GM21619 (cell line): Measurements from ENCODE around the gene ADAM21.
A peak's percentile ranks its signal among the peaks of the same experiment; 100 is the strongest.
"Not testable (repeated sequence)": the region's sequence is repeated elsewhere in the genome, so short reads cannot be mapped to it uniquely, and the experiment has no call there.

Experiments
- ATAC-seq: cut with Tn5 transposase; IDR thresholded peaks from one replicate; pipeline ENCODE4 v1.9.1; 2021; ENCODE audit not compliant: unreplicated experiment

Gene ADAM21

DNA sequence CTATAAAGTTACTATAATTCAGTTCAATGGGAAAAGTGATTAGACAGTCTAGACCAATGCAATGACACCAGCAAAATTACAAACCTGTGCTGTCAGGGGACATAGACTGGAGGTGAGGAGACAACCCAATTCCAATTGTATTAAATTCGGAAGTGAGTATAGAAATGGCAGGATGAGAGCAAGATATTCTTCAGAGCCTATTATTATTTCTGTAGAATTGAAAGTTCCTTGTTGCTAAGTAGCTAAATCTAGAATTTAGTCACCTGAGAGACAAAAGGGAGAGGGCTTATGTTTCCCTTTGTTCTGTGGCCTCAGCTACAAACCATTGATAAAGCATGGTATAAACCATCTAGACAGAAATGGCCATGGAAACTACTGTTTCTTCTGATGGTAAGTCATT, at the start of gene ADAM21:
Gene ADAM21 (plus strand): TSS at position 301 of the 400 bp plus-strand sequence. CDS start 5,326 bp downstream, outside the sequence.
- no peak for ATAC-seq

DNA sequence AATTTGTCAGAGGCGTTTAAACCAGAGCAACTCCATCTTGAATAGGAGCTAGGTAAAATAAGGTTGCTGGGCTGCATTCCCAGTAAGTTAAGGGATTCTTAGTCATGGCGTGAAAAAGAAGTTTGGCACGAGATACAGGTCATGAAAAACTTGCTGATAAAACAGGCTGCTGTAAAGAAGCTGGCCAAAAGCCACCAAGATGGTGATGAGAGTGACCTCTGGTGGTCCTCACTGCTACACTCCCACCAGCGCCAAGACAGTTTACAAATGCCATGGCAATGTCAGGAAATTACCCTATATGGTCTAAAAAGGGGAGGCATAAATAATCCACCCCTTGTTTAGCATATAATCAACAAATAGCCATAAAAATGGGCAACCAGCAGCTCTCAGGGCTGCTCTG, 48.6 kb upstream of the ADAM21 start:
- not testable (repeated sequence) for ATAC-seq

DNA sequence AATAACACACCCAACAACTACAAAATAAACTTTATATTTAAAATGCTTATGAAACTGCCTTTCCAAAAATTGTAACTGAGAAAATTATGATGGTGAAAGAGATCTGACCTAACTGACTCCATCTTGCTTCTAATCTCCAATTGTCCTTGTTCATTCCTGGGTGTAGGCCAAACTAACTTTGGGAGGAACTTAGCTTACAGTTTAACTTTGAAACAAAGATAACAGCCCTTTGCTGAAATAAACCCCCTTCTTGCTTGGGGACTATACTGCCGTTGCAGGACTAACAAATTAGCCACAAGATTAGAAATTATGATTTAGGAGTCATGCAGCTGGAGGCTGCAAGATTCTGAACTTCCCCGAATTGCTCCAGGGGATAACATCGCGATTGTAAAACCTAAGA, 45.8 kb upstream of the ADAM21 start:
- ATAC-seq = not testable (repeated sequence)

GRCh38 chr14:70407621-70408020, 44.4 kb upstream of the ADAM21 start:
- ATAC-seq = no peak

GRCh38 chr14:70415788-70416187, 36.2 kb upstream of the ADAM21 start:
- no peak for ATAC-seq

DNA sequence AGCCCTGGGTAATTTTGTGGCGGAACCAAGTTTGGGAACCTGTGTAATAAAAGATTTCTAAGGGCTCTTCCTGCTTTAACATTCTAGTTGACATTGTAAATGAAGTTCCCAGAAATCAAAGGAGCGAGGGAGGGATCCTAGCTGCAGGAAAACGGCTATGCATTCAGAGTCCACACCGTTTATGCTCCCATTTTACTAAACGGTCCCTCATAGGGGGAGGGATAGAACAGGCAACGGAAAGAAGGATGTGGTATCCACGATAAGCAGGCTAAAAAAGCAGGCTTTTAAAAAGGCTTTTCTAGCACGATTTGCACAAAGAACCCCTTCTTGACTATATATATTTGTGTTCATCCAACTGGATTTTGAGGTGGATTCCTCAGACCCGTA, 35.6 kb upstream of the ADAM21 start:
- no peak for ATAC-seq

- ATAC-seq = peak; percentile 45
These were observed 35.1 kb upstream of the ADAM21 start, which contains the start of gene SYNJ2BP for GRCh38 chr14:70416725-70417349. TSS of gene SYNJ2BP (minus strand) at chr14:70417090. CDS start at chr14:70416963, 127 bp downstream.

DNA sequence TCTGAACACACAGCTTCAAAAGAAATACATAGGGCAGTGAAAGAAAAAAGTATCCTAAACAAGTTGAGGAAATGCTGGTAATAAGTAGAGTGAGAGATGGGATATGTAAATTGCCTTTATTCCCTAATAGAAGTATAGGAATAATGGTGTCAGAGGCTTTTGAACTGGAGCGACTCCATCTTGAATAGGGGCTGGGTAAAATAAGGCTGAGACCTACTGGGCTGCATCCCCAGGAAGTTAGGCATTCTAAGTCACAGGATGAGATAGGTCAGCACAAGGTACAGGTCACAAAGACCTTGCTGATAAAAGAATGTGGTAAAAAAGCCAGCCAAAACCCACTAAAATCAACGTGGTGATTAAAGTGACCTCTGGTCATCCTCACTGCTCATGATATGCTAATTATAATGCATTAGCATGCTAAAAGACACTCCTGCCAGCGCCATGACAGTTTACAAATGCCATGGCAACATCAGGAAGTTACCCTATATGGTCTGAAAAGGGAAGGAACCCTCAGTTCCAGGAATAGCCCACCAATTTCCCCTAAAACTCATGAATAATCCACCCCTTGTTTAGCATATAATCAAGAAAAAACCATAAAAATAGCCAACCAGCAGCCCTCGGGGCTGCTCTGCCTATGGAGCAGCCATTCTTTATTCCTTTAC, 32.6 kb upstream of the ADAM21 start:
- ATAC-seq = not testable (repeated sequence)

DNA sequence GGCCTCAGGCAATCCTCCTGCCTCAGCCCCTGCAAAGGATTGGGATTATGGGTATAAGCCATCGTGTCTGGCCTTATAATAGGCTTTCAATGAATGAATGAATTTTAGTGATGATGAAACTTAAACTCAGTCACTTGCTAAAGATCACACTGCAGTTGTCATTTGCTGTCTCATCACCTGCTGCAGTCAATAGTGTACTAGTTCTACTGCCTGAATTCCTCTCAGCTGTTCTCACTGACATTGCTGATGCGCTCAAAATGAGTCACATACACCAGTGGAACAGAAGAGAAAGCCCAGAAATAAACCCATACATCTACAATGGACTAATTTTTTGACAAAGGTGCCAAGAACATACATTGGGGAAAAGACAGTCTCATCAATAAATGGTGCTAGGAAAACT, 29.4 kb upstream of the ADAM21 start:
- no peak for ATAC-seq

DNA sequence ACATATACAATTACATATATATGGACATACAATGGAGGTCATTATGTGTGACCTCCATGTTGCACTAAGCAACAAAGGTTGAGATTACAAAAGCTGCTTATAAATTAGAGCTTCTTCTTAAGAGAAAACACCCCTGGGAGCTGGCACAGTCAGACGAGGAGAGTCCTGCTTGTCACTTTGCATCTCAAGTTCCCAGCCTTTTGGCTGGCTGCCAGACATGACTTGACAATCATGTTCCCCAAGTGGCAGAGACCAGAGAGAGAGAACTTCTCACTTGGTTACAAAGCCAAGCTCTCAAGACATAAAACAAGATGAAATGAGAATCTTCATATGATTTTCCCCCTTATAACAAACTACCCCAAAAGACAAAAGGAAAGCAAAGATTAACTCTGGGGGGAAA, 26.6 kb upstream of the ADAM21 start:
- ATAC-seq = no peak

DNA sequence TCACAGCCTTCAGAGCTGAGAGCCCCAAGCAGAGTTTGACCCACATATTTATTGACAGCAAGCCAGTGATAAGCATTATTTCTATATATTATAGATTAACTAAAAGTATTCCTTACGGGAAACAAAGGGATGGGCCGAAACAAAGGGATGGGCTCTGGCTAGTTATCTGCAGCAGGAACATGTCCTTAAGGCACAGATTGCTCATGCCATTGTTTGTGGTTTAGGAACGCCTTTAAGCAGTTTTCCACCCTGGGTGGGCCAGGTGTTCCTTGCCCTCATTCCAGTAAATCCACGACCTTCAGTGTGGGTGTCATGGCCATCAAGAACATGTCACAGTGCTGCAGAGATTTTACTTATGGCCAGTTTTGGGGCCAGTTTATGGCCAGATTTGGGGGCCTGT, 25.4 kb upstream of the ADAM21 start:
- not testable (repeated sequence) for ATAC-seq

DNA sequence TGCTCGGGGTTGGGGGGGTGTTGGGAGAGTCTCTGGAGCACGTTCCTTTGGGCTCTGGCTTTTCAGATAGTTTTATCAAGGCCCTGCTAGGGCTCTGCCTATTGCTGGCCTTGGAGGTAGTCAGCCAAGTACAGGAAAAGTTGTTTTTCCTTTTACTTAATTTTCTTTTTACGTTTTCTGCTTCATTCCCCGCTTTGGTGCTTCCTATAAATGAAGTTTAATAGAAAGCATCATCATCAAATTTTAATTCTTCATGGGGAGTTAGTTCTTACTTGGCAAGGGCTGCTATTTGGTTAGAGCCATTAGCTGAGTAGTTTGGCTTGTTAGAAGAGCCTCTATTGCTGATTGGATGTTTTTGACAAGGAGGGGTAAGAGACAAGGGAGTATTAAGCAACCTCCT, 15.1 kb upstream of the ADAM21 start:
- ATAC-seq = no peak

DNA sequence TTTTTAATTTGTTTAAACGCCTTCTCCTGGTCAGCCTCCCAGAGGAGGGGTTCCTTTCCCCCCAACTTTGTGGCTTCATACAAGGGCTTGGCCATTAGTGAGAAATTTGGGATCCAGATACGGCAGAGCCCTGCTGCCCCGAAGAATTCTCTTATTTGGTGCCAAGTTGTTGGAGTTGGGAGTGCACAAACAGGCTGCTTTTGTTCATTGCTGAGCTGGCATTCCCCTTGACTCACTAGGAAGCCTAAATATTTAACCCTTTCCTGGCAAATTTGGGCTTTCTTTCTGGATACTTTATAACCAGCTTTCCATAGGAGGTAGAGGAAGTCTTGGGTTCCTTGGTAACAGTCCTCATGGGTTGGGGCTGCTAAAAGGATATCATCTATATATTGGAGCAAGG, 10.3 kb upstream of the ADAM21 start:
- ATAC-seq = no peak

GRCh38 chr14:70442750-70443149, 9.2 kb upstream of the ADAM21 start:
- ATAC-seq = no peak

- no peak for ATAC-seq
These were observed 3.2 kb upstream of the ADAM21 start for GRCh38 chr14:70448633-70449340.

- ATAC-seq = no peak
These were observed 2.8 kb downstream of the ADAM21 start for GRCh38 chr14:70454731-70455130.

GRCh38 chr14:70468731-70469130, 16.8 kb downstream of the ADAM21 start:
- no peak for ATAC-seq

- ATAC-seq = not testable (repeated sequence)
These were observed 19.0 kb downstream of the ADAM21 start for GRCh38 chr14:70470863-70471563.

GRCh38 chr14:70472253-70473159, 20.5 kb downstream of the ADAM21 start:
- ATAC-seq = no peak

GRCh38 chr14:70473825-70474224, 21.9 kb downstream of the ADAM21 start:
- no peak for ATAC-seq
